BE2C (cell line): ENCODE measurements around the gene ZPBP2.
"Not testable (repeated sequence)": the region's sequence is repeated elsewhere in the genome, so short reads cannot be mapped to it uniquely, and the experiment has no call there.

Source experiments
- DNase-seq: peaks from one replicate; pipeline ENCODE4 v3.0.0-alpha.2; 2020
- H3K27me3 ChIP-seq: fragments of 250-450 bp; sonication (Bioruptor Pico); 2 replicates; pipeline ENCODE4 v1.5.1; 2020; ENCODE audit warnings: mild to moderate bottlenecking
- H3K36me3 ChIP-seq: fragments of 250-450 bp; sonication (Bioruptor Pico); 2 replicates; pipeline ENCODE4 v1.5.1; 2020; ENCODE audit warnings: mild to moderate bottlenecking
- H3K4me1 ChIP-seq: fragments of 250-450 bp; sonication (Bioruptor Pico); 2 replicates; pipeline ENCODE4 v1.5.1; 2020
- H3K4me3 ChIP-seq: 2 replicates; pipeline ENCODE4 v1.5.1; 2011; ENCODE audit warnings: low read depth, low read length
- H3K9me3 ChIP-seq: fragments of 250-450 bp; sonication (Bioruptor Pico); 2 replicates; pipeline ENCODE4 v1.5.1; 2020
- TF ChIP-seq, protein P1 (sequence below): IDR thresholded peaks from 2 replicates; pipeline ENCODE4 v1.5.1; 2012; ENCODE audit warnings: mild to moderate bottlenecking, low read depth, low read length

The ZPBP2 gene

GRCh38 chr17:39848600-39848999 lies 19.4 kb upstream of the ZPBP2 start:
- no peak overlapping the region for H3K4me3 ChIP-seq
- no peaks in the 10 kb centered on the region for H3K36me3 ChIP-seq
- H3K27me3 ChIP-seq: peaks cover 69% of the 10 kb centered on the region
- H3K9me3 ChIP-seq: no peaks in the 10 kb centered on the region
- H3K4me1 ChIP-seq: no peaks in the 10 kb centered on the region
- TF ChIP-seq, protein P1, sequence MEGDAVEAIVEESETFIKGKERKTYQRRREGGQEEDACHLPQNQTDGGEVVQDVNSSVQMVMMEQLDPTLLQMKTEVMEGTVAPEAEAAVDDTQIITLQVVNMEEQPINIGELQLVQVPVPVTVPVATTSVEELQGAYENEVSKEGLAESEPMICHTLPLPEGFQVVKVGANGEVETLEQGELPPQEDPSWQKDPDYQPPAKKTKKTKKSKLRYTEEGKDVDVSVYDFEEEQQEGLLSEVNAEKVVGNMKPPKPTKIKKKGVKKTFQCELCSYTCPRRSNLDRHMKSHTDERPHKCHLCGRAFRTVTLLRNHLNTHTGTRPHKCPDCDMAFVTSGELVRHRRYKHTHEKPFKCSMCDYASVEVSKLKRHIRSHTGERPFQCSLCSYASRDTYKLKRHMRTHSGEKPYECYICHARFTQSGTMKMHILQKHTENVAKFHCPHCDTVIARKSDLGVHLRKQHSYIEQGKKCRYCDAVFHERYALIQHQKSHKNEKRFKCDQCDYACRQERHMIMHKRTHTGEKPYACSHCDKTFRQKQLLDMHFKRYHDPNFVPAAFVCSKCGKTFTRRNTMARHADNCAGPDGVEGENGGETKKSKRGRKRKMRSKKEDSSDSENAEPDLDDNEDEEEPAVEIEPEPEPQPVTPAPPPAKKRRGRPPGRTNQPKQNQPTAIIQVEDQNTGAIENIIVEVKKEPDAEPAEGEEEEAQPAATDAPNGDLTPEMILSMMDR: no peak
- no peak for DNase-seq

GRCh38 chr17:39850186-39850585 lies 17.8 kb upstream of the ZPBP2 start:
- not testable (repeated sequence) for H3K9me3 ChIP-seq, DNase-seq, H3K4me3 ChIP-seq, H3K4me1 ChIP-seq, H3K36me3 ChIP-seq
- H3K27me3 ChIP-seq: peaks cover 67% of the 10 kb centered on the region

DNA sequence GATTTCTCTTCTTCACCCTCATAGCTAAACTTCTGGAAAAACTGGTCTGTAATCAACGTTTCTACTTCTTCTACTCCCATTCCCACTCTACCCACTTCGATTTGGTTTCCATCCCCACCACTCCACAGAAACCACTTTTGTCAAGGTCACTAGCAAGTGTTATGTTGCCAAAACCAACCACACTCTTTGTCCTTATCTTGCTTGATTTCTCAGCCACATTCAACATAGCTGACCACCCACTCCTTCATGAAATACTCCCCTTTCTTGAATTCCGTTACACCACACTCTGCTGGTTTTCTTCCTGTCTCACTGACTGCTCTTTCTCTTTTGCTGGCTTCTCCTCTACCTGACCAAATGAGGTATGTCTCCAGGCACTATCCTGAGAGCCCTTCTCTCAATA lies 15.8 kb upstream of the ZPBP2 start:
- Histone ChIP-seq H3K36me3 (no peaks in the 10 kb centered on the region), H3K4me1 (no peaks in the 10 kb centered on the region), H3K27me3 (peaks cover 56% of the 10 kb centered on the region), H3K9me3 (no peaks in the 10 kb centered on the region), H3K4me3 (no peak overlapping the region)
- no peak for DNase-seq
- TF ChIP-seq, protein P1: no peak

DNA sequence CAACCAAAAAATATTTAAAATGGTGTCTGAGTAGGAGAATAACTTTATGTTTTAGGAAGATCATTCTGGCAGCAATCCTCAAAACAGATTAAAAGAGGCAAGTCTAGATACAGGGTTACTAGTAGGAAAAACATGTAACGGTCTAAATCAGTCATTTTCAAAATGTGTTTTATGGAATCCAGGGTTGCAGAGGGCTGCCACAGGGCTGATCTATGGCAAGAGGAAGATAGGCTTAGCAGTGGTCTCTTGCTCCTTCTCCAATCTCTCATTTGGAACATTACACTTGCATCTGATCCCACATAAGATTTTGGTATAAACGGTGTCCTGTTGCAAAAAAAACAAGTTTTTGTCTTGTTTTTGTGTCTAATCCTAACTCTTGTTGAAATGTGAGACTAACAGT lies 13.1 kb upstream of the ZPBP2 start:
- H3K9me3 ChIP-seq: no peaks in the 10 kb centered on the region
- TF ChIP-seq, protein P1: no peak
- no peak overlapping the region for H3K4me3 ChIP-seq
- DNase-seq: no peak
- H3K4me1 ChIP-seq: no peaks in the 10 kb centered on the region
- peaks cover 61% of the 10 kb centered on the region for H3K27me3 ChIP-seq
- H3K36me3 ChIP-seq: no peaks in the 10 kb centered on the region

GRCh38 chr17:39855911-39856649 lies 11.9 kb upstream of the ZPBP2 start:
- not testable (repeated sequence) for H3K4me1 ChIP-seq, DNase-seq, H3K9me3 ChIP-seq, H3K36me3 ChIP-seq, H3K4me3 ChIP-seq
- peaks cover 71% of the 10 kb centered on the region for H3K27me3 ChIP-seq

GRCh38 chr17:39861235-39861634 lies 6.8 kb upstream of the ZPBP2 start:
- H3K27me3 ChIP-seq: peaks cover 90% of the 10 kb centered on the region
- no peak overlapping the region for H3K4me3 ChIP-seq
- H3K4me1 ChIP-seq: no peaks in the 10 kb centered on the region
- H3K36me3 ChIP-seq: no peaks in the 10 kb centered on the region
- TF ChIP-seq, protein P1: no peak
- no peak for DNase-seq
- peaks cover 5% of the 10 kb centered on the region for H3K9me3 ChIP-seq

- H3K4me1 ChIP-seq: no peaks in the 10 kb centered on the region
Measured at GRCh38 chr17:39863244-39863917, 4.6 kb upstream of the ZPBP2 start.

More at GRCh38 chr17:39863244-39863917, 4.6 kb upstream of the ZPBP2 start:
- TF ChIP-seq, protein P1: no peak
- peaks cover 94% of the 10 kb centered on the region for H3K27me3 ChIP-seq
- peaks cover 7% of the 10 kb centered on the region for H3K9me3 ChIP-seq
- H3K36me3 ChIP-seq: no peaks in the 10 kb centered on the region
- H3K4me3 ChIP-seq: no peak overlapping the region
- no peak for DNase-seq
